ENCODE results near the gene MGMT.
"Not testable (repeated sequence)": the region's sequence is repeated elsewhere in the genome, so short reads cannot be mapped to it uniquely, and the experiment has no call there.

MGMT gene

DNA sequence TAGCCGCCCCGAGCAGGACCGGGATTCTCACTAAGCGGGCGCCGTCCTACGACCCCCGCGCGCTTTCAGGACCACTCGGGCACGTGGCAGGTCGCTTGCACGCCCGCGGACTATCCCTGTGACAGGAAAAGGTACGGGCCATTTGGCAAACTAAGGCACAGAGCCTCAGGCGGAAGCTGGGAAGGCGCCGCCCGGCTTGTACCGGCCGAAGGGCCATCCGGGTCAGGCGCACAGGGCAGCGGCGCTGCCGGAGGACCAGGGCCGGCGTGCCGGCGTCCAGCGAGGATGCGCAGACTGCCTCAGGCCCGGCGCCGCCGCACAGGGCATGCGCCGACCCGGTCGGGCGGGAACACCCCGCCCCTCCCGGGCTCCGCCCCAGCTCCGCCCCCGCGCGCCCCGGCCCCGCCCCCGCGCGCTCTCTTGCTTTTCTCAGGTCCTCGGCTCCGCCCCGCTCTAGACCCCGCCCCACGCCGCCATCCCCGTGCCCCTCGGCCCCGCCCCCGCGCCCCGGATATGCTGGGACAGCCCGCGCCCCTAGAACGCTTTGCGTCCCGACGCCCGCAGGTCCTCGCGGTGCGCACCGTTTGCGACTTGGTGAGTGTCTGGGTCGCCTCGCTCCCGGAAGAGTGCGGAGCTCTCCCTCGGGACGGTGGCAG is at the start of gene MGMT:
MGMT (plus strand) TSS at position 539 of the 656 bp plus-strand sequence.
- DNase-seq, result peak; percentile 47

DNA sequence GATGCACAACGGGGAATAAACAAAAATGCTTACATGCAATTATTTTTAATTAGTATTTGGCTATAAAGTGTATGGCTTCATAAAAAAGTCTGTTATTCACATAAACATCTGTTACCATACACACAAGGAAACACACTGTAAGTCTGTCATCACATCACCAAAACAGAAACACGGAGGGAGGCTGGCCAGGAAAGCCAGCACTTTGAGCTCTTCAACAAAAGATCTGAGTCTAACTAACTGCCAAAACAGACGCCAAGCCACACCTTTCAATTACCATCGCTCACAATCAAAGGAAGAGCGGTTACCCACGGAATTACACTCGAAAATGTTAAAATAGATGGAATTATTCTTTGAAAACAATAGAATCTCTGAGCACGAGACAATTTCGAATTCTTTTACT is 49.2 kb upstream of the MGMT start:
- DNase-seq, result no peak

DNA sequence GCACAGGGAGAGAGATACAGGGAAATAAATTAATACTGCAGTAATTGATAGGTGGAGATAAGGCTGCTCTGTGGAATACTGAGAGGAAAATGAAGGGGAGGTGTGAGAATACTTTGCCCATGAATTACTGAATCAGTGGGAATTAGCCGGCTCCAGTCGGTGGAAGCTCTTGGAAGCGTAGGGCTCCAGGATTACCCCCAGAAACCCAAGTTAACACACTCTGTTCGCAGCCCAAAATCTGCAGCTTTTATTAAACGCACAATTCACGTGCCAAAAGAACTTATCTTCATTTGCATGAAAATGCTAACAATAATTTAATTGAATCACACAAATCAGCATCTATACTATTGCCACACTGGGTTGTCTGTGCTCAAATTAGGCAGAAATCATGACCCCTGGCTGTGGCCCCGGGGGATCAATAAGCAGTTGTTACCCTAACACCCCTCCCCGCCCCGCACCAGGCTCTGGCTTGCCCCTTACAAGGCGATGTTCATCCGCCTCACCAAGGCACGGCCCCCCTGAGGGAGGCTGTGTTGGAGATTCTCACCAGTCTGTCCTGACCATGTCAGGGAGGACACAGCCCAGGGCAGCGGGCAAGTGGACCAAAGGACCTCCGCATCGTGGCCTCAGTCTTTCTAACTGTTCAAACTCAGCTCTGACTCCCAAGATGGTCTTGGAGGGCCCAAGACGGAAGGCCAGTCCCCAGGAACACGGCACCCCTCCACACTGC is 48.4 kb upstream of the MGMT start:
- no peak for DNase-seq

DNA sequence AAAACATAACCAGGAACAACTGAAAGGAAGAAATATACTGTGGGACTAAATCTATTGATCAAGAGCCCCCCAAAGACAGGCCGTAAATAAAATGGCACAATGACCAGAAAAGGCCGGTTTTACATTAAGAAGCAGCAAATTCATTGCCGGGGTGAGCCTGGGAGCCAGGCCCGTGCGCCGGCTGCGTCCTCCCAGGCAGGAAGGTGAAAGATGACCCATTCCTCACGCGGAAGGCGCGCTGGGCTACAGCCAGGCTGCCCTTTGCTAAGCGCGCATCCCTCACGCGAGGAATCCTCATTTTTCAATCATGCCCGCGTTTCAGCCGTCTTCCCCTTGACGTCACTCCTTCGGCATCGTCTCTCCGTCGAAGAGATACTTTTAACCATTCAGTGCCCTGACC is 47.6 kb upstream of the MGMT start:
- DNase-seq, result no peak

DNA sequence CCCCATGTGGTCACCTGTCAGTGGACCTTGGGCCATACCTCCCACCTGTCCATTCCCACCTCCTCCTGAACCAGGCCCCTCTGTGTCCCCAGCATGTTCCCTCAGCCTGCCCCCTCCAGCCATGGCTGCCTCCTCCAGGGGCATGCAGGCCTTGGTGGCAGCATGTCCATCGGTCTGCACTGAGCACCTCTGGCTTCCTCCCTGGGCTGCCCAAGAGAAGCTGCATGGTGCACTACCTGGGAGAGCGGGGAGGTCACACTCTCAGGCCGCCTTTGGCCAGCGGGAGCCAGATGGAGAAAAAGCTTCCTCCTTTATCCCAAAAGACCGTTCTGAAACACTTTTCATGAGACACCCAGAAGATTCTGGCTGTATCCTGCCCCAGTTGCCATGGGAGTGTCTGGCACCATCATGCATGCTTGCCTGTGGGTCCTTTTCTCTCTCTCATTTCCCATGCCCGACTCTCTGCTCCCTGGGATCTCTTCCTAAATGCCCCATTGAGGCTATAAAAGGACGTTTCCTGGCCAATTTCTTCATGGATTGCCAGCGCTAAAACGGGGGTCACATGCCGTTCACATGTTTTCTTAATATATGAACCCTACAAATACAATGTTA is 45.5 kb upstream of the MGMT start:
- no peak for DNase-seq

DNA sequence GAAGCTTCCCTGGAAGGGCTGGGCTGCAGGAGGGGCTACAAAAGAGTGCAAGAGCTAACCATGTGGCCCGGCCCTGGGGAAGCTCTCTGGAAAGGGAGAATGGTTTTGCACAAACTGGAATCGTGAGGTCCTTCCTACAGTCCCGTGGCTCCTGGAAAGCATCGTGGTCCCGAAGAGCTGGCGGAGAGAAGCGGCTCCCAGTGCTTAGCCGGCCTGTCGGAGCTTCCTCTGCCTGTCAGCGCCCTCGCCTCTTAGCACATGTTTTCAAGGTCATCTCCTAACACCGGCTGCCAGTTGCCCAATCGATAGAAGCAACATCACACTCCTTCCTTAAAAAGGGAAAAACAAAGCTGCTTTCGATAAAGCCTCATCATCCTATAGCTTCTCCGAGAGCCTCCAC is 42.1 kb upstream of the MGMT start:
- DNase-seq, result no peak

DNA sequence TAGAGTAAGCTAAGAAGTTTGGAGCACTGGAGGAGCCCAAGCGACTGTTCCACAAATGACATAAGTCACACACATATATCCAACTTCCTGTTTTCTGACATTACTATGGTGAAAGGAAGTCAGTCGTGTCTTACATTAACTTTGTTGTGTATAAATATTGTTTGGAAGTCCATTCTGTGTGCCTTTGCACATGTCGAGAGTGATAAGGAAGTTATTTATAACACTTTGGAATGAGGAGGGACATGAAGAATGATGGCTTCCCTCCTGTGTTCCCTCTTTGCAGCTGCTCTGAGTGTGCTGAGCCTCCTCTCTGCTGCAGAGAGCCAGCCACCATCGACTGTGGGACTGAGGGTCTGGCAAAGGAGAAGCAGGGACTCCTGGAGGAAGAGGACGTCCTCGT is 40.4 kb upstream of the MGMT start:
- DNase-seq, result no peak

DNA sequence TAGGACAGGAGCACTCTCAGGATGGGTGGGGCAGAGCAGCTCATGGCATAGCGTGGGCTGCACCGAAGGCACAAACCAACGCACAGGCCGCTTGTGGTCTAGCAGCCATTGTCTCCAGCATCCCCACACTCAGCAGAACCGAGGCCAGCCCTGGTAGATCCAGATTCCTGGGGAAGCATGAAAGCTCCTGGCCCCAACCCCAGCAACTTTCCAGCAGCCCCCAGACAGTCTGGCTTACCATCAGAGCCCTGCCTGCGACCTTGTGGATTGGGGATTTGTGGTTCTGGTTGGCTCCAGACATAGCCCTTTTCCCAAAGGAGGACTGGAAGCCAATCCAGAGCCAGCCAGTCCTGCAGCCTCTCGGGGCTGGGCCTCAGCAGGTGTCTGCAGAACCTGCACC is 33.8 kb upstream of the MGMT start:
- no peak for DNase-seq

DNA sequence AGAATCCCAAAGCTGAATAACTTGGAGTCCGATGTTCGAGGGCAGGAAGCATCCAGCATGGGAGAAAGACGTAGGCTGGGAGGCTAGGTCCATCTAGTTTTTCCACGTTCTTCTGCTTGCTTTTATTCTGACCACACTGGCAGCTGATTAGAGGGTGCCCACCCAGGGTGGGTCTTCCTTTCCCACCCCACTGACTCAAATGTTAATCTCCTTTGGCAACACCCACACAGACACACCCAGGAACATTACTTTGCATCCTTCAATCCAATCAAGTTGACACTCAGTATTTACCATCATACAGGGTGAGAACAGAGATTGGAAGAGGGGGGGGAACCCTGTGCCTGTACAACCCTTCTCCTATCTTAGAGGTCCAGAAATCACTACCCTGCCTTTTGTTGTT is 31.3 kb upstream of the MGMT start:
- DNase-seq, result not testable (repeated sequence)

DNA sequence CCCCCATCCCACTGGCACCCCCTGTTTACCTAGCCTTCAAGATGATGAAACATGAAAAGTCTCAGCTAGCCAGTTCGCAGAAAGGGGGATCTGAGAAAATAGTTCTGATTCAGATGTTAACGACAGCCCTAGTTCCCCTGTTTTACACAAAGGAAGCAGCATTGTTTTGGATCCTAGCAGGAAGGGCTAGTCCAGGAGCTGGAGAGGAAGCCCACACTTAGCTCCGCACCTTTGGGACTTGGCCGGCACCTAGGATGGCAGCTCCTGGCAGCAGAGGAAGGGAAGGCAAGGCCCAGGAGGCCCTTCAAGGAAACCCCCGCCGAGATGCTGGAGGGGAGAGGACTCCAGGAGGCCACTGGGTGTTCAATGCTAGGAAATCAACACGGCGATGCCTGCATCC is 29.0 kb upstream of the MGMT start:
- no peak for DNase-seq

DNA sequence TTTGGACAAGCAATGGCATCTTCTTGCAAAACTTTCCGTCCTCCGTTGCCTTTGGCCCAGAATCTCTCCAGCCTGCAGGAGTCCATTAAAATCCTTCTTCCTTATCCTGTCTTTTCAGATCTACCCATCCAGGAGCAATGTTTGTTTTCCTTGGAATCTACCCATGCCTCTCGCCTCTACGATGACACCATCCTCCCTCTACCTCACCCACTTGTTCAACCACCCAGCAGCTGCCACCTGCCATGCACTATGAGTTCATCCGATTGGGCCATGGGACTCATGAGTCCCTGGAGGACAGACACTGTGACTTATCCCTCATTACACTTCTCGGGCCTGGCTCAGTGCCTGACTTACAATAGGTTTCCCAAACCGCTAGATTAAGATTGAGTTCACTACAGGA is 26.8 kb upstream of the MGMT start:
- no peak for DNase-seq

DNA sequence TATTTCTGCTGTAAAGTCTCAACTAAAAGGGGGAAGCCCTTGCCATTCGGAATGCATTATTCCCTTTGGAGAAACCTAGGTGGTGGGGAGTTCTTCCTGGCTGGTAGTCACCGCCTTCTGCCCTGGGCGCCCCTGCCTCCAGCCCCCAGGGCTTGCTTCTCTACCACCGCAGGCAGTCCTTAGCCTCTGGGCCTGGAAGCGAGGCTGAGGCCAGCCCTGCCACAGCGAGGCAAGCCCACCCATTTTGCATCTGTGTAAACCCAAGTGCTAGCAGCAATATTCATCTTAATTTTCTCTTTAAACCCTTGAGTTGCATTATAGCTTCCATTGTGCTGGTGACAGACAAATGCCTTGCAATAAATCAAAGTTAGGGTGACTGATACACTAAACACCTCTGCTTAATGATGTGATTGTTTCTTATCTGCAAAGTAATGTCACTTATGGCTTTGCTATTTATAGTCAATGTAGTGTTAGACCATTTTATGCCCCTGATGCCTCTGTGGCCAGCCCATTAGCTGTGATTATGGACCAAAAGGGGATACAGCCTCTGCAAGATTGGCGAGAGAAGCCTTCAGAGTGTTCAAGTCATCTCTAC is 26.2 kb upstream of the MGMT start:
- DNase-seq, result no peak

DNA sequence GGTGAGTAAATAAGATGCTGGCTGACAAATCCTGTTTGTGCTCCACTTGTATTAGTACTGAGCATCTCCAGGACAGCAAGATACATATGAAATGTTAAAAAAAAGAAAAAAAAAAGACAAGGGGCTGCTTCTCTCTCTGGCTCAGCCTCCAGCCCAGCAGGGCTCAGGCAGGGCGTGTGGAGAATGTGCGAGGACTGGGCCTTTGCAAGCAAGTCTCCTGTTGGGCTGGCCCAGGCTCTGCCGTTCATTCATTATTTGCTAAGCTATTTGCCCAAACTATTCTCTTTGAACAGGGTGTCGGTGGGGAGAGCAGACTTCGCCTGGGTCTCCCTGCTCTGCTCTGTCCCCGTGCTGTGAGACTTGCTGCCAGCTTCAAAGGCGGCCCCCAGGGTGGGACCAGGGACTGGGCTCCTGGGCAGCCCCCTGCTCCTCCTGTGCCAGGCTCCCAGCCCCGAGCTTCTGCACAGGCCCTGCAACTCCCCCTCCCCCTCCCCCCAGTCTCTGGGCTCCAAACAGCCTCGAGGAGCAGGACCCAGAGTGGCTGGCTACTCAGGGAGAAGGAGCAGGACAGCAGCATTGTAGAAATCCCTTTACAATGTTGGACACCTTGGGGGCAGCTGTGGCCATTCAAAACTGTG is 25.6 kb upstream of the MGMT start:
- DNase-seq, result no peak

DNA sequence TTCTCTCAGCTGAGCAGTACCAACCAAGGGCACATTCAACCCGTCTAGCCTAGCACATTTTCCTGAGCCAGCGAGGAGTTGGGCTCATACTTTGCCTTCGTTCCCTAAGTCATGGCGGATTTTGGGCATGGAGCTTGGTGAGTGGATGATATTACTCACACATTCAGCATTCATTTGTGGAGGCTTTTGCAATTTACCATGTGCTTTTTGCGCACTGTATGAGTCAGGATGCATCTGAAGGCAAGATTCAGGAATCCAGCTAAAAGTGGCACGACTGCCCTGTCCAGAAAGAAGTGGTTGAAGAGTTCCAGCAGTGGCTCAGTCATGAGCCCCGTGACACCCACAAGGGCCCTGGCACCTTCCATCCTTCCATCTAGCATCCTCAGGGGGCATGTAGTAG is 24.2 kb upstream of the MGMT start:
- no peak for DNase-seq

DNA sequence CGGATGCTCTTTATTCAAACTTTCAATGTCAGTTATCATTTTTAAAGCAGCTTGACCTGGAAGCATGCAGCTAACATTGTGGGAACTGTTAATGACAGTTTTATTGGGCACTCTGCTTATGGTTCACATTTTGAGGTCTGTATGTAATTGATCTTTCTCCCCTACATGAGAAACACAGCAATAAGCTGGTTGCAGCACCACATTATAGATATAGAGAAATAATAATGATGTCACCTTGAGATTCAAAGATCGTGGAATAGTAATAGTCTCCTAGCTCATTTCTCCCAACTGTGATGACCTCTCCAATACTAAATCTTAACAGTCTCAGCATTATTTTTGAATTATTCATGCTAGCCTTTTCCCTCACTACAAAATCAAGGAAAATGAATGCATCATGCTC is 22.7 kb upstream of the MGMT start:
- no peak for DNase-seq

DNA sequence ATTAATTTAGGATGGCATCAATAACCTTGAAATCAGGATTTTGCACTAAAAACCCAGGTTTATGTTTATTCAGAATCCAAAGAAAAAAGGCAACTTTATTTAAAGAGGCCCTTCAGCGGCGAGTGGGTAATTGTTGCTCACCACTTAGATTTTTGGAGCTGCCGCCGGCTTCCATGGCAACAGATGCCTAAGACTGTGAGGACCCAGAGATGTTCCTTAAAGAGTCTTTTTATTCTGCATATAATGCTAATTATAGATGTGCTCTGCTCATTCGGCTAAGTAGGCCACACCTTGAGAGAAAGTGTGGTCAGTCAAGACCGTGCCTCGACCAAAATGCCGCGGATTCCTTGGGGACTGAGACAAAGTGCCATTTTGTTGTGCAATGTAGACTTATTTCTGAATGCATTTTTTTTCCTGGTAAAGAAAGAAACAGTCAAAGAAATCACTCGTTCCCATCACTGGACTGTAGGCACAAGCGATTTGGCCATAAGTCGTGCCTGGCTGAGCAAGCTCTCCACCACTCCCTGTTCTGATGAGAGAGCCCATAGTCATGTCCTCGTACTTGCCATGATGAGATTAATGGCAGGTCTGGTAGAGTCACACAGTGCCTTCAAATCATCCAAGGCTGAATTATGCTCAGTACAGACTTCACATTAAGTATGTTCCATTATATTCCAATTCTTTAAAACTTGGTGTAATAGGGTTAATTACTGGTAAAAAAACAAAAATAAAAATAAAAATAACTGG is 21.4 kb upstream of the MGMT start:
- no peak for DNase-seq

DNA sequence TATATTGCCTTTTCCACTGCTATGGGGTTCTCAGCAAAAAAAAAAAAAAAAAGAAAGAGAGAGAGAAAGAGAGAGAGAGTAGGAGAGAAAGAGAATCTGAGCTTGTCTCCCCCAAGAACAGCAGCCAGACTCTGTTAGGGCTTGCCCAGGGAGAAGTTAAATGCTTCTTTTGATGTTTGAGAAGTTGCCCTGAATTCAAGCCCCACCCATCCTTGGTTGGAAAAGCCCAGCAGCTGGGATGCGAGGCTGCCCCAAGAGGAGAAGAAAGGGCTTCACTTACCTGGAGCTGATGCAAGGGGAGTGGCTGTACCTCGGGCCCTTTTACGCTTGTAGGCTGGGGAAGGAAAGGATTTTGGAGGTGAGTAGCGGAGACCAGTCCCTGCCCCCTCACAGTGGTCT is 20.9 kb upstream of the MGMT start:
- no peak for DNase-seq

DNA sequence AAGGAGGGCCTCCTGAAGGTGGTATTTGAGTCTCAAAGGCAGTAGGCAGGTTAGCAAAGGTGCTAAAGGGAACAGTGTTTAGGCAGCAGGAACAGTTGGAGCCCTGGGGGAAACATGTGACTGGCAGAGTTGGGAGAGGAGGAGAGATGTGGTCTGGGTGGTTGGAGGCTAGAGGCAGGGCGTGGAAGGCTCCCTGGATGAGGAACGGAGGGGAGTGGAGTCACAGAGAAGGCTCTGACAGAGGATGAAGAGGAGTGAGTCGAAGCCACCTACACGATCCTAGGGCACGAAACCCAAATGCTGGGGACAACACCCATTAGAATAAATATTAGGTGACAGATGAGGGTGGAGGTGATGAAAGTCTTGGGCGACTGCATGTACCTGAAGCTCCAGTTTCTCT is 19.6 kb upstream of the MGMT start:
- no peak for DNase-seq

DNA sequence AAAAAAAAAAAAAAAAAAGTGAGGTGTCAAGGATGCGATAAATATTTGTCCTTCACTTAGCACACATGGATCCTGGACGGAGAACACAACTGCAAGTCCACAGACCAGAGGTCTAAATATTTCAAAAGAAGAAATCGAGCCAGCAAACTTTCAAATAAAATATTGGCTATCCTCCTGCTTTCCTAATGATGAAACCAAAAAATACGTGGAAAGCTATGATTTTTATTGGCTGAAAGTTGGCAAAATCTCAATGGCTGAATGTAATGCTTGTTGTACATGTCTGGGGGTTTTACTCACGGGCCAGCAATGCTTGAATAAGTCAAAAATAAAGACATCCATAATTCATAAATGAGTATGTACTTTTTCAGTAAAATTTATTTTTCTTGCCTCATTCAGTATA is 19.0 kb upstream of the MGMT start:
- DNase-seq, result no peak

DNA sequence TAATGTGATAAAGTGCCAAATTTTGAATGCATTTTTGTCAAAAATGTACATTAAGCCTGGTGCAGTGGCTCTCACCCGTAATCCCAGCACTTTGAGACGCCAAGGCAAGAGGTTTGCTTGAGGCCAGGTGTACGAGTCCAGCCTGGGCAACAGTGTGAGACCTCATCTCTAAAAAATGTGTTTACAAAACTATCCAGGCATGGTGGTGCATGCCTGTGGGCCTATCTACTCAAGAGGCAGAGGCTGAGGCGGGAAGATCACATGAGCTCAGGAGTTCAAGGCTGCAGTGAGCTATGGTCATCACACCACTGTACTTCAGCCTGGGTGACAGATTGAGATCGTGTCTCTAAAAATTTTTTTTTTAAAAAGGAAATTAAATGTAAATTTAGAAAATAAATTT is 18.5 kb upstream of the MGMT start:
- DNase-seq, result no peak

DNA sequence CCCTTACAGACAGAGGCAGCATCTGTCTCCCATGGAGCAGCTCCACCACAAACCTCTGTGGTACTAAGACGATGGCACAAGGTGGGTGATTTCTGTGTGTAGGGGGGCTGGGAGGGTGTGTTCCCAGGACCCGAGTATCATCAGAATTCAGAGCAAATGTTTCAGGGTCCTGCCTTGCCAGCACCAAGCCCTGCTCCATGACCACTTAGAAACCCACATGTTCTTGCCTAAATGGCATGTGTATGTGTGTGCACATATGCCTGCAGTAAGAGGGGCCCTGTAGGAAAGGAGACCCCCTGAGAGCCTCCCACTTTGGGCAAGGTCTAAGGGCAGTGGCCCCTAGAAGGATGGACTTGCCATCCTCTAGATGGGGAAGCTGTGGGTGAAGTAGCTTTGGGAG is 17.1 kb upstream of the MGMT start:
- no peak for DNase-seq

DNA sequence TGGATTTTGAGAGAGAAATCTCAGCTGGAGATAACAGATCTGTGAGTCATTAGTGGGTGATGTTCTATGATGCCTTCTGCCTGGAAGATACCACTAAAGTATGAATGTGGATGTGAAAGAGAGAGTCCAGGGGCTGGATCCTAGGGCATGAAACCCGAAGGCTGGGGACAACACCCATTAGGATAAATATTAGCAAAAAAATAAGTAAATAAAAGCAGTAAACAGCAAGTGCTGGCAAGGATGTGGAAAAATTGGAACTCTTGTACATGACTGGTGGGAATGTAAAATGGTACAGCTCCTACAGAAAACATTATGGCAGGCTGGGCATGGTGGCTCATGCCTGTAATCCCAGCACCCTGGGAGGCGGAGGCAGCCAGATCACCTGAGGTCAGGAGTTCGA is 16.6 kb upstream of the MGMT start:
- no peak for DNase-seq

DNA sequence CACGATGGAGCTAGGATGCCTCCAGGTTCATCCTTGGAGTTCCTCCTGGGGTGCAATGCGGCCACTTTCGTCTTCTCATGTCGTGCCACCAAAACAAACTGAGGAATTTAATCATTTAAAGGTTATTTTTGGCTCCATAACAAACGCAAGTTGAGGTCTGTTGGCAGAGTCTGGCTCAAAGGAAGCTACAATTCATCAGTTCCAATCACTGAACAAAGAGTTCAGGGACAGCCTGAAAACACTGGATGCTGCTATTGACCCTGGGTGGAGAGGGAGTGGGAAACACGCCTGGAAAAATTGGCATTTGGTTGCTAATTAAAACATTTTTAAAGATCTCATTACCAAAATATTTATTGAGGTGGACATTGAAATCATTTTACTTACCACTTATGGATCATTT is 11.4 kb upstream of the MGMT start:
- no peak for DNase-seq
